ENCODE results near the gene AHRR. TPM values are rescaled to one million over a fixed set of nuclear protein-coding genes. Genes with fewer than 3 reads are reported as not detected.

AHRR gene
- total and polyA plus RNA-seq, 10 of the 15 experiments (the other 5 are each of a cell fraction or from before 2014, with no cell fraction given) = 0.90 to 35.2 (median 19.2) TPM

GRCh38 chr5:370959-371810 is 49.7 kb downstream of the AHRR start:
- peak overlapping the region; percentile 94 for H3K9ac ChIP-seq (ENCODE audit: control insufficient read depth, insufficient read depth, low read length)
- FAIRE-seq (no peak), ATAC-seq (no peak), DNase-seq (ENCODE audit: low read depth, low spot score) (no peak)
- in situ Hi-C loops (cut with MboI) (no loop called here), intact Hi-C loops (cut with micrococcal nuclease; ENCODE audit: unreplicated experiment) (no loop called here)
- no peak overlapping the region for H3K4me3 ChIP-seq
- CTCF ChIA-PET = interaction anchor here (0.9 to 1.6 kb wide), 5 partner anchors 21 to 53 kb away, joined by 3 to 7 read pairs (median 4); no protein-coding TSS in a partner anchor
- H4K20me1 ChIP-seq (ENCODE audit: control insufficient read depth, insufficient read depth) = no peaks in the 10 kb centered on the region
- TF ChIP-seq POU2F2 (IDR thresholded peaks at IDR 0.05; ENCODE audit: borderline replicate concordance, low read depth, low read length) (no peak), SP1 (IDR thresholded peaks at IDR 0.05; ENCODE audit: low read depth, low read length) (no peak), SREBF1 (IDR thresholded peaks at IDR 0.05; ENCODE audit: low read length) (no peak), TCF12 (IDR thresholded peaks at IDR 0.05; ENCODE audit: low read depth, low read length) (no peak), SREBF2 (IDR thresholded peaks at IDR 0.05; ENCODE audit: low read length) (no peak), PBX3 (IDR thresholded peaks at IDR 0.05; ENCODE audit: insufficient replicate concordance, low read depth, low read length) (no peak), POLR2A (IDR thresholded peaks at IDR 0.05; ENCODE audit: low read depth, low read length) (peak; percentile 32; the same call in 1 of the 2 replicates), NBN (IDR thresholded peaks at IDR 0.05) (no peak), MLLT1 (IDR thresholded peaks at IDR 0.05) (0 out of 2 replicates have a peak, but pooled peaks have one; percentile 11), POLR2AphosphoS2 (IDR thresholded peaks at IDR 0.05; ENCODE audit: low read depth, low read length) (no peak), NR2C2 (IDR thresholded peaks at IDR 0.05; ENCODE audit: borderline replicate concordance, control insufficient read depth, insufficient read length, low read depth) (no peak)
- POLR2A ChIA-PET = interaction anchor here (0.6 to 1.4 kb wide), 9 partner anchors 11 to 54 kb away, joined by 3 to 7 read pairs (median 3); no protein-coding TSS in a partner anchor
- BruUV-seq (replicated peaks) = no TSS peak
- H3K79me2 ChIP-seq (ENCODE audit: control insufficient read depth, insufficient read depth, low read length) = peaks cover 55% of the 10 kb centered on the region
- 76% methylated on average over 19 of the region's 19 CpGs for WGBS (ENCODE audit: insufficient coverage, insufficient replicate concordance, low lambda C conversion rate, missing lambda C conversion rate)
- RAD21 ChIA-PET (ENCODE audit: unreplicated experiment) = interaction anchor here (0.7 to 1.8 kb wide), 4 partner anchors 21 to 100 kb away, joined by 3 to 9 read pairs (median 4); partner anchors contain the start of gene PDCD6
- H2AFZ ChIP-seq (ENCODE audit: control insufficient read depth, low read depth, low read length) = no peak overlapping the region
- H3K4me1 ChIP-seq (ENCODE audit: control insufficient read depth, insufficient read depth, low read length) = peaks cover 76% of the 10 kb centered on the region
- H3K27me3 ChIP-seq (replicated peaks in 1 of 2; ENCODE audit: control insufficient read depth in 2 of 2, insufficient read depth in 2 of 2, low read length in 1 of 2) = no peaks in the 10 kb centered on the region
- SMC1A ChIA-PET (ENCODE audit: uncharacterized antibody, unreplicated experiment) = interaction anchor here (0.9 to 1.4 kb wide), 4 partner anchors 9 to 21 kb away, joined by 3 to 4 read pairs (median 4); no protein-coding TSS in a partner anchor
- H3K4me2 ChIP-seq (ENCODE audit: control insufficient read depth, insufficient read depth) = no peak overlapping the region; the same call in 1 of the 2 replicates
- peaks cover 12 to 46% of the 10 kb centered on the region in 2 experiments for H3K36me3 ChIP-seq (ENCODE audit: control insufficient read depth in 2 of 2, insufficient read depth in 2 of 2, low read length in 1 of 2)
- H3K27ac ChIP-seq (ENCODE audit: control insufficient read depth, insufficient read depth) = peak overlapping the region; percentile 98
- H3K9me3 ChIP-seq (replicated peaks; ENCODE audit: control insufficient read depth, insufficient read depth, low read length) = no peaks in the 10 kb centered on the region

Measured in GM12878 (cell line).